Gastroesophageal sphincter (tissue), 3 donors: Measurements from ENCODE around the gene GALNT12.

Source experiments
- POLR2A ChIP-seq, 2 donors: fragments of 450-650 bp; IDR thresholded peaks; one replicate each; pipeline ENCODE4 v1.6.1; 2017; ENCODE audit warnings: antibody characterized with exemption in 2 of 2, mild to moderate bottlenecking in 2 of 2, moderate library complexity in 1 of 2
- POLR2AphosphoS5 ChIP-seq: sonication (generic); formaldehyde crosslinking; IDR thresholded peaks from one replicate; pipeline ENCODE4 v1.6.1; 2017; ENCODE audit warnings: antibody characterized with exemption
- TF ChIP-seq, protein P1 (sequence below), 4 experiments: fragments of 200-600 bp in 2 of 4; fragments of 450-650 bp in 2 of 4; sonication (generic) in 1 of 4; IDR thresholded peaks; one replicate each; pipeline ENCODE4 v1.5.1; 2017 to 2019; ENCODE audit warnings: antibody characterized with exemption in 4 of 4, mild to moderate bottlenecking in 2 of 4, moderate library complexity in 2 of 4

DNA sequence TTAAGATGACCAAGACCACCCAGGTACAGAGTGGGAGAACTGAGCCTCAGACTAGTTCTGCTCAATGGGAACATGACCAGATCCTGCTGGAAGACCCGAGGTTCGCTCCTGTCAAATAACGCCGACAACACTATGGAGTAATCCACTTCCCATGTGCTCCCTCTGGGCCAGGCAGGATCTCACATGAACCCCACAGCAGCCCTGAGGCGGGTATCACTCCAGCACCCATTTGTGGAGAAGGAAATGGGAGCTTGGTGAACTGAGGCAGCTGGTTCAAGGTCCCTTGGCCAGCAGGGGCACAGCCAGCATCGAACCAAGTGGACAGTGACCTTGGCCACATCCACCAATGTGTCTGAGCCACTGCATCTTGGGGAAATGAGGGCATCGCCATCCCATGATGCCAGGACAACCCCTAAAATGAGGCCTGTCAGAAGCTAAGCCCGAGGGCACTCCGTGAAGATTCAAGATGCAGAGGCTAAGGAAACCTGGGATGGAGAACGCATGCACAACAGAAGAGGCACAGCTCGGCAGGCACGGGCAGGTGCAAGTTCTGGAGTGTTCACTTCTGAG lies 19.6 kb upstream of the GALNT12 start:
- TF ChIP-seq, protein P1, sequence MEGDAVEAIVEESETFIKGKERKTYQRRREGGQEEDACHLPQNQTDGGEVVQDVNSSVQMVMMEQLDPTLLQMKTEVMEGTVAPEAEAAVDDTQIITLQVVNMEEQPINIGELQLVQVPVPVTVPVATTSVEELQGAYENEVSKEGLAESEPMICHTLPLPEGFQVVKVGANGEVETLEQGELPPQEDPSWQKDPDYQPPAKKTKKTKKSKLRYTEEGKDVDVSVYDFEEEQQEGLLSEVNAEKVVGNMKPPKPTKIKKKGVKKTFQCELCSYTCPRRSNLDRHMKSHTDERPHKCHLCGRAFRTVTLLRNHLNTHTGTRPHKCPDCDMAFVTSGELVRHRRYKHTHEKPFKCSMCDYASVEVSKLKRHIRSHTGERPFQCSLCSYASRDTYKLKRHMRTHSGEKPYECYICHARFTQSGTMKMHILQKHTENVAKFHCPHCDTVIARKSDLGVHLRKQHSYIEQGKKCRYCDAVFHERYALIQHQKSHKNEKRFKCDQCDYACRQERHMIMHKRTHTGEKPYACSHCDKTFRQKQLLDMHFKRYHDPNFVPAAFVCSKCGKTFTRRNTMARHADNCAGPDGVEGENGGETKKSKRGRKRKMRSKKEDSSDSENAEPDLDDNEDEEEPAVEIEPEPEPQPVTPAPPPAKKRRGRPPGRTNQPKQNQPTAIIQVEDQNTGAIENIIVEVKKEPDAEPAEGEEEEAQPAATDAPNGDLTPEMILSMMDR (IDR thresholded peaks at IDR 0.05), result no peak
- TF ChIP-seq POLR2A (IDR thresholded peaks at IDR 0.05) (no peak), POLR2AphosphoS5 (no peak)
